Fibroblast of lung (primary cell): ENCODE results near the gene LCA5L. TPM values are rescaled to one million over a fixed set of nuclear protein-coding genes. Genes with fewer than 3 reads are reported as not detected.

Source experiments
- DNase-seq, 2 donors: peaks; one replicate each; pipeline versions ENCODE4 v3.0.0 to v3.0.0-alpha.2; 2010; ENCODE audit warnings: low read depth in 2 of 2
- H2AFZ ChIP-seq: 2 replicates; pipeline ENCODE4 v1.5.1; 2012; ENCODE audit warnings: low read length, control low read depth, inconsistent platforms
- H3K27ac ChIP-seq: 2 replicates; pipeline ENCODE4 v1.5.1; 2011; ENCODE audit warnings: low read length, control low read depth; ENCODE audit not compliant: insufficient read depth
- H3K27me3 ChIP-seq: 2 replicates; pipeline ENCODE4 v1.5.1; 2011; ENCODE audit warnings: mild to moderate bottlenecking, low read length; ENCODE audit not compliant: control insufficient read depth, insufficient read depth
- H3K36me3 ChIP-seq: 2 replicates; pipeline ENCODE4 v1.5.1; 2011; ENCODE audit warnings: low read length; ENCODE audit not compliant: control insufficient read depth, insufficient read depth
- H3K4me1 ChIP-seq: 2 replicates; pipeline ENCODE4 v1.5.1; 2011; ENCODE audit warnings: low read length; ENCODE audit not compliant: control insufficient read depth, insufficient read depth; ENCODE audit errors: extremely low read depth
- H3K4me2 ChIP-seq: 2 replicates; pipeline ENCODE4 v1.5.1; 2011; ENCODE audit warnings: low read length, control low read depth; ENCODE audit not compliant: insufficient read depth; ENCODE audit errors: extremely low read depth
- H3K4me3 ChIP-seq, 4 experiments: fragments of 200-600 bp in 1 of 4; sonication (generic) in 1 of 4; replicated peaks in 1 of 4; 2 replicates each; pipeline ENCODE4 v1.5.1; 2011 to 2016; ENCODE audit warnings: low read length in 4 of 4, low read depth in 3 of 4, mild to moderate bottlenecking in 3 of 4, control low read depth in 2 of 4, inconsistent platforms in 1 of 4, mixed read lengths in 1 of 4; ENCODE audit not compliant: insufficient read depth in 1 of 4; ENCODE audit errors: control extremely low read depth in 1 of 4
- H3K79me2 ChIP-seq: 2 replicates; pipeline ENCODE4 v1.5.1; 2012; ENCODE audit warnings: mild to moderate bottlenecking, low read length, inconsistent platforms; ENCODE audit not compliant: control insufficient read depth, insufficient read depth
- H3K9ac ChIP-seq: 2 replicates; pipeline ENCODE4 v1.5.1; 2011; ENCODE audit warnings: mild to moderate bottlenecking, low read length, control low read depth; ENCODE audit not compliant: insufficient read depth
- H3K9me3 ChIP-seq: 2 replicates; pipeline ENCODE4 v1.5.1; 2012; ENCODE audit warnings: low read depth, low read length; ENCODE audit not compliant: control insufficient read depth, insufficient read depth
- H4K20me1 ChIP-seq: 2 replicates; pipeline ENCODE4 v1.5.1; 2011; ENCODE audit warnings: low read length; ENCODE audit not compliant: control insufficient read depth, insufficient read depth; ENCODE audit errors: extremely low read depth
- EZH2 ChIP-seq: IDR thresholded peaks from 2 replicates; pipeline ENCODE4 v1.5.1; 2012; ENCODE audit warnings: low read length, control low read depth, mild to moderate bottlenecking; ENCODE audit errors: missing control alignments
- polyA plus RNA-seq, 2 donors: library from polyadenylated mRNA; depleted of rRNA in 1 of 2; stranded (reverse) in 1 of 2; unstranded in 1 of 2; fragments of >200 nt; gene quantifications; 2 replicates each; pipeline ENCODE4 v1.2.1, GENCODE V29; 2011 to 2012; ENCODE audit warnings: missing spikeins in 1 of 2
- total RNA-seq: library from RNA; depleted of rRNA; stranded (reverse); fragments of >200 nt; gene quantifications from 2 replicates; pipeline ENCODE4 v1.2.1, GENCODE V29; 2014
- TF ChIP-seq, protein P1 (sequence below), 2 donors: IDR thresholded peaks in 1 of 2; conservative IDR thresholded peaks in 1 of 2; 1 replicate in 1 of 2; 2 replicates in 1 of 2; pipeline ENCODE4 v1.5.1; 2011 to 2012; ENCODE audit warnings: low read length in 2 of 2, control low read depth in 1 of 2, inconsistent platforms in 1 of 2, low read depth in 1 of 2, mild to moderate bottlenecking in 1 of 2

LCA5L gene
- total and polyA plus RNA-seq, 2 donors (not counting 1 experiment from before 2014, with no cell fraction given): 0.66 to 1.0 TPM

GRCh38 chr21:39472786-39473185 is 27.2 kb upstream of the LCA5L start:
- Histone ChIP-seq H3K36me3 (no peaks in the 10 kb centered on the region), H3K27me3 (no peaks in the 10 kb centered on the region), H3K4me2 (no peak overlapping the region), H3K79me2 (no peaks in the 10 kb centered on the region), H2AFZ (no peak overlapping the region), H4K20me1 (peaks cover 2% of the 10 kb centered on the region), H3K9me3 (no peaks in the 10 kb centered on the region), H3K4me1 (no peaks in the 10 kb centered on the region), H3K27ac (no peak overlapping the region), H3K4me3 (no peak overlapping the region), H3K9ac (no peak overlapping the region)
- TF ChIP-seq EZH2: no peak
- TF ChIP-seq, protein P1, sequence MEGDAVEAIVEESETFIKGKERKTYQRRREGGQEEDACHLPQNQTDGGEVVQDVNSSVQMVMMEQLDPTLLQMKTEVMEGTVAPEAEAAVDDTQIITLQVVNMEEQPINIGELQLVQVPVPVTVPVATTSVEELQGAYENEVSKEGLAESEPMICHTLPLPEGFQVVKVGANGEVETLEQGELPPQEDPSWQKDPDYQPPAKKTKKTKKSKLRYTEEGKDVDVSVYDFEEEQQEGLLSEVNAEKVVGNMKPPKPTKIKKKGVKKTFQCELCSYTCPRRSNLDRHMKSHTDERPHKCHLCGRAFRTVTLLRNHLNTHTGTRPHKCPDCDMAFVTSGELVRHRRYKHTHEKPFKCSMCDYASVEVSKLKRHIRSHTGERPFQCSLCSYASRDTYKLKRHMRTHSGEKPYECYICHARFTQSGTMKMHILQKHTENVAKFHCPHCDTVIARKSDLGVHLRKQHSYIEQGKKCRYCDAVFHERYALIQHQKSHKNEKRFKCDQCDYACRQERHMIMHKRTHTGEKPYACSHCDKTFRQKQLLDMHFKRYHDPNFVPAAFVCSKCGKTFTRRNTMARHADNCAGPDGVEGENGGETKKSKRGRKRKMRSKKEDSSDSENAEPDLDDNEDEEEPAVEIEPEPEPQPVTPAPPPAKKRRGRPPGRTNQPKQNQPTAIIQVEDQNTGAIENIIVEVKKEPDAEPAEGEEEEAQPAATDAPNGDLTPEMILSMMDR (conservative IDR thresholded peaks at IDR 0.05 in 1 of 2, IDR thresholded peaks at IDR 0.05 in 1 of 2; ENCODE audit: low read depth in 1 of 2, low read length in 2 of 2): no peak
- DNase-seq: no peak

DNA sequence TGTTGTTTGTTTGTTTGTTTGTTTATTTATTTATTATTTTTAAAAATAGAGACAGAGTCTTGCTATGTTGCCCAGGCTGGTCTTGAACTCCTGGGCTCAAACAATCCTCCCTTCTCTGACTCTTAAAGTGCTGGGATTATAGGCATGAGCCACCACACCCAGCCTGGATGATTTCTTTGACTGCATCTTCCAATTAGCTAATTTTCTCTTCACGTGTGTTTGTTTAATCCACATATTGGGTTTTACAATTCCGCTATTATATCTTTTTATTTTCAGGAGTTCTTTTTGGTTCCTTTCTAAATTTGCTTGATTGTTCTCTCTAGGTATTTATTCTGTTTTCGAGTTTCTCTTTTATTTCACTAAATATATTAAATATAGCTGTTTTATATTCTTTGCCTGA is 26.0 kb upstream of the LCA5L start:
- Histone ChIP-seq H3K36me3 (no peaks in the 10 kb centered on the region), H3K27me3 (no peaks in the 10 kb centered on the region), H3K9me3 (no peaks in the 10 kb centered on the region), H3K4me3 (no peak overlapping the region), H3K27ac (no peak overlapping the region), H3K79me2 (no peaks in the 10 kb centered on the region), H3K4me2 (no peak overlapping the region), H3K9ac (no peak overlapping the region), H4K20me1 (peaks cover 2% of the 10 kb centered on the region), H3K4me1 (no peaks in the 10 kb centered on the region), H2AFZ (no peak overlapping the region)
- TF ChIP-seq, protein P1 (conservative IDR thresholded peaks at IDR 0.05 in 1 of 2, IDR thresholded peaks at IDR 0.05 in 1 of 2; ENCODE audit: low read depth in 1 of 2, low read length in 2 of 2): no peak
- no peak for TF ChIP-seq EZH2
- DNase-seq: no peak

DNA sequence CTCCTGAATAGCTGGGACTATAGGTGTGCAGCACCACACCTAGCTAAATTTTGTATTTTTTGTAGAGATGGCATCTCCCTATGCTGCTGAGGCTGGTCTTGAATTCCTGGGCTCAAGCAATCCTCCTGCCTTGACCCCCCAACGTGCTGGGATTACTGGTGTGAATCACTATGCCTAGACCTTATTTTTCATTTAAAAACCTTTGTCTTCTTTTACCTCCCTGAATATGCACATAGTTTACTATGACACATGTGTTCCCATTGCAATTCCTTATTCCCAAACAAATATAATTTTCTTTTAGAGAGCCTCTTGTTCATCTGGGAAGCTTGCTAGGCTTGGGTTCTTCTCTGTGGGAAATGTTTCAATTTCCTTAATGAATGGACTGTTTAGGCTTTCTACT is 23.0 kb upstream of the LCA5L start:
- Histone ChIP-seq H3K27me3 (no peaks in the 10 kb centered on the region), H3K4me3 (no peak overlapping the region), H3K4me2 (no peak overlapping the region), H3K9ac (no peak overlapping the region), H3K27ac (no peak overlapping the region), H2AFZ (no peak overlapping the region), H3K9me3 (no peaks in the 10 kb centered on the region), H3K36me3 (no peaks in the 10 kb centered on the region), H3K79me2 (no peaks in the 10 kb centered on the region), H3K4me1 (no peaks in the 10 kb centered on the region), H4K20me1 (no peaks in the 10 kb centered on the region)
- no peak for DNase-seq
- TF ChIP-seq, protein P1 (conservative IDR thresholded peaks at IDR 0.05 in 1 of 2, IDR thresholded peaks at IDR 0.05 in 1 of 2; ENCODE audit: low read depth in 1 of 2, low read length in 2 of 2): no peak
- TF ChIP-seq EZH2: no peak
